ENCODE data around the gene UCKL1. TPM values are rescaled to one million over a fixed set of nuclear protein-coding genes. Genes with fewer than 3 reads are reported as not detected.

The UCKL1 gene
- polyA plus RNA-seq, 3 donors, result 10.9 to 65.8 (median 14.5) TPM

DNA sequence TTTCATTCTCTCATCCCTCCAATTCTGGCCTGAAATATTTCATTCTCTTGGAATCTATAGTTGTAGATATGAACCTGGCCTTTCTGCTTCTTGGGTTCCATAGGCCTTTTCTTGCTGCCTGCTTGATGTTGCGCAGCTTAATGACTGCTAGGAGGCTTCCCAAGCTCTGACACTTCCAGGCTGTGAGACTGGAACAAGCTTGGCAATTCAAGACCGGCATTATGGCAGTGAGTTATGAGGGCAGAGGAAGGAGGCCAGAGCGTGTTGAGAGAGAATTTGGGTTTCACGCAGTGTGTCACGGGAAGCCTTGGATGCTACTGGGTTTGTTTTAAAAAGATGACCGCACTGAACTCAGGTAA lies 62.2 kb downstream of the UCKL1 start:
- peak overlapping the region; percentile 60 to 92 (median 88) for H3K27ac Mint-ChIP-seq
- Histone ChIP-seq H2AFZ (ENCODE audit: insufficient read depth, low read depth, low read length, poor library complexity, severe bottlenecking) (no peak overlapping the region), H3K9ac (ENCODE audit: insufficient read depth, low read length, poor library complexity, severe bottlenecking) (no peak overlapping the region)

DNA sequence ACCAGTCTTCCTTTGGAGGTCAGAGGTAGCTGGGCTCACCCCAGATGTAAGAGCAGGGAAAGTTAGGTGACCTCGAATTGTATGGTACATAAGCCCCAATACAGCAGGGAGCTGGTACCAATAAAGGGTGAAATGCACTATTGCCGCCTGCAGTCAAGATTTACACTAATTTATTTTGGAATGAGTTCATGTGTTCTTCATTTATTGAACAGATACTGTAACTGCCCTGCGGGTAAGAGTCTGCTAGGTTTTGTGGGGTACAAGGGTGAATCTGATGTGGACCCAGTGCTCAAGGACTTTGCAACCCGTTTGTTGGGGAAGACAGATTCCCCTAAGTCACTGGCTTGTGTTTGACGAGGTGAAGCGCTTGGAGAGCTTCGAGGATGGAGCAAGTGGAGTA lies 63.8 kb downstream of the UCKL1 start:
- Mint-ChIP-seq H3K27me3 (ENCODE audit: low read depth in 3 of 3) (no peaks in the 10 kb centered on the region), H3K4me3 (no peak overlapping the region), H3K9me3 (no peaks in the 10 kb centered on the region), H3K36me3 (peaks cover 51 to 65% of the 10 kb centered on the region in 2 donors), H3K4me1 (peaks cover 41% of the 10 kb centered on the region), H3K27ac (peak overlapping the region in 2 of 7 donors; percentile 43 to 69)
- Histone ChIP-seq H3K27me3 (ENCODE audit: control insufficient read depth in 2 of 2, insufficient read depth in 2 of 2, low read length in 2 of 2) (no peaks in the 10 kb centered on the region), H3K4me2 (replicated peaks; ENCODE audit: extremely low read depth, low read length, poor library complexity, severe bottlenecking) (no peak overlapping the region), H3K4me1 (ENCODE audit: control insufficient read depth in 1 of 2, insufficient read depth in 2 of 2, low read length in 2 of 2) (peaks cover 41 to 49% of the 10 kb centered on the region in 2 donors), H3K9ac (ENCODE audit: insufficient read depth, low read length, poor library complexity, severe bottlenecking) (no peak overlapping the region), H2AFZ (ENCODE audit: insufficient read depth, low read depth, low read length, poor library complexity, severe bottlenecking) (no peak overlapping the region), H3K36me3 (replicated peaks in 1 of 2; ENCODE audit: control insufficient read depth in 1 of 2, insufficient read depth in 2 of 2, low read length in 2 of 2) (peaks cover 43 to 55% of the 10 kb centered on the region in 2 donors), H4K20me1 (ENCODE audit: insufficient read depth, low read length) (peaks cover 91% of the 10 kb centered on the region), H3K4me3 (replicated peaks in 1 of 3; ENCODE audit: low read depth in 2 of 3, low read length in 3 of 3) (no peak overlapping the region), H3K79me2 (ENCODE audit: insufficient read depth, low read length) (peaks cover 43% of the 10 kb centered on the region), H3K9me3 (replicated peaks in 1 of 2; ENCODE audit: control insufficient read depth in 1 of 2, insufficient read depth in 1 of 2, low read length in 2 of 2) (no peaks in the 10 kb centered on the region), H3K27ac (ENCODE audit: low read depth in 1 of 2, low read length in 2 of 2) (no peak overlapping the region)
- intact Hi-C loops (cut with micrococcal nuclease), result loop anchor here in 1 of 2 donors (10.0 kb wide), 1 partner anchor 328 kb away; no protein-coding TSS in a partner anchor
- TF ChIP-seq, protein P1, sequence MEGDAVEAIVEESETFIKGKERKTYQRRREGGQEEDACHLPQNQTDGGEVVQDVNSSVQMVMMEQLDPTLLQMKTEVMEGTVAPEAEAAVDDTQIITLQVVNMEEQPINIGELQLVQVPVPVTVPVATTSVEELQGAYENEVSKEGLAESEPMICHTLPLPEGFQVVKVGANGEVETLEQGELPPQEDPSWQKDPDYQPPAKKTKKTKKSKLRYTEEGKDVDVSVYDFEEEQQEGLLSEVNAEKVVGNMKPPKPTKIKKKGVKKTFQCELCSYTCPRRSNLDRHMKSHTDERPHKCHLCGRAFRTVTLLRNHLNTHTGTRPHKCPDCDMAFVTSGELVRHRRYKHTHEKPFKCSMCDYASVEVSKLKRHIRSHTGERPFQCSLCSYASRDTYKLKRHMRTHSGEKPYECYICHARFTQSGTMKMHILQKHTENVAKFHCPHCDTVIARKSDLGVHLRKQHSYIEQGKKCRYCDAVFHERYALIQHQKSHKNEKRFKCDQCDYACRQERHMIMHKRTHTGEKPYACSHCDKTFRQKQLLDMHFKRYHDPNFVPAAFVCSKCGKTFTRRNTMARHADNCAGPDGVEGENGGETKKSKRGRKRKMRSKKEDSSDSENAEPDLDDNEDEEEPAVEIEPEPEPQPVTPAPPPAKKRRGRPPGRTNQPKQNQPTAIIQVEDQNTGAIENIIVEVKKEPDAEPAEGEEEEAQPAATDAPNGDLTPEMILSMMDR (IDR thresholded peaks at IDR 0.05), result no peak
- 100% methylated on average over 3 of the region's 7 CpGs for WGBS (ENCODE audit: insufficient coverage)
- DNase-seq, result no peak

More for the DNA sequence above, 62.2 kb downstream of the UCKL1 start:
- no peak for DNase-seq
- H3K27me3 ChIP-seq (ENCODE audit: control insufficient read depth in 2 of 2, insufficient read depth in 2 of 2, low read length in 2 of 2), result no peaks in the 10 kb centered on the region
- intact Hi-C loops (cut with micrococcal nuclease), result loop anchor here in 1 of 2 donors (10.0 kb wide), 1 partner anchor 329 kb away; no protein-coding TSS in a partner anchor
- peaks cover 52 to 60% of the 10 kb centered on the region in 2 donors for H3K4me1 ChIP-seq (ENCODE audit: control insufficient read depth in 1 of 2, insufficient read depth in 2 of 2, low read length in 2 of 2)
- H3K9me3 ChIP-seq (replicated peaks in 1 of 2; ENCODE audit: control insufficient read depth in 1 of 2, insufficient read depth in 1 of 2, low read length in 2 of 2), result no peaks in the 10 kb centered on the region
- TF ChIP-seq, protein P1 (IDR thresholded peaks at IDR 0.05), result no peak
- peaks cover 35 to 50% of the 10 kb centered on the region in 2 donors for H3K36me3 ChIP-seq (replicated peaks in 1 of 2; ENCODE audit: control insufficient read depth in 1 of 2, insufficient read depth in 2 of 2, low read length in 2 of 2)
- peak overlapping the region; percentile 77 to 82 for H3K4me3 Mint-ChIP-seq
- no peaks in the 10 kb centered on the region for H3K9me3 Mint-ChIP-seq
- peaks cover 55% of the 10 kb centered on the region for H3K4me1 Mint-ChIP-seq
- peak overlapping the region; percentile 89 for H3K4me2 ChIP-seq (replicated peaks; ENCODE audit: extremely low read depth, low read length, poor library complexity, severe bottlenecking)
- peak overlapping the region in 1 of 2 donors; percentile 48 for H3K27ac ChIP-seq (ENCODE audit: low read depth in 1 of 2, low read length in 2 of 2)
- H3K27me3 Mint-ChIP-seq (ENCODE audit: low read depth in 3 of 3), result no peaks in the 10 kb centered on the region
- peaks cover 91% of the 10 kb centered on the region for H4K20me1 ChIP-seq (ENCODE audit: insufficient read depth, low read length)
- WGBS (ENCODE audit: insufficient coverage), result 37% methylated on average over 6 of the region's 6 CpGs
- H3K79me2 ChIP-seq (ENCODE audit: insufficient read depth, low read length), result peaks cover 49% of the 10 kb centered on the region
- peaks cover 49 to 63% of the 10 kb centered on the region in 2 donors for H3K36me3 Mint-ChIP-seq
- peak overlapping the region in 1 of 3 experiments; percentile 80 for H3K4me3 ChIP-seq (replicated peaks in 1 of 3; ENCODE audit: low read depth in 2 of 3, low read length in 3 of 3)
